Skeletal muscle cell (primary cell): ENCODE measurements around the gene ENPP7.

ENCODE experiments used
- DNase-seq: peaks from one replicate; pipeline ENCODE4 v3.0.0-alpha.2; 2010; ENCODE audit warnings: low read depth
- H3K4me3 ChIP-seq: 2 replicates; pipeline ENCODE4 v1.5.1; 2011; ENCODE audit warnings: low read depth, mild to moderate bottlenecking, control low read depth, low read length, moderate library complexity

The ENPP7 gene, protein sequence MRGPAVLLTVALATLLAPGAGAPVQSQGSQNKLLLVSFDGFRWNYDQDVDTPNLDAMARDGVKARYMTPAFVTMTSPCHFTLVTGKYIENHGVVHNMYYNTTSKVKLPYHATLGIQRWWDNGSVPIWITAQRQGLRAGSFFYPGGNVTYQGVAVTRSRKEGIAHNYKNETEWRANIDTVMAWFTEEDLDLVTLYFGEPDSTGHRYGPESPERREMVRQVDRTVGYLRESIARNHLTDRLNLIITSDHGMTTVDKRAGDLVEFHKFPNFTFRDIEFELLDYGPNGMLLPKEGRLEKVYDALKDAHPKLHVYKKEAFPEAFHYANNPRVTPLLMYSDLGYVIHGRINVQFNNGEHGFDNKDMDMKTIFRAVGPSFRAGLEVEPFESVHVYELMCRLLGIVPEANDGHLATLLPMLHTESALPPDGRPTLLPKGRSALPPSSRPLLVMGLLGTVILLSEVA

DNA sequence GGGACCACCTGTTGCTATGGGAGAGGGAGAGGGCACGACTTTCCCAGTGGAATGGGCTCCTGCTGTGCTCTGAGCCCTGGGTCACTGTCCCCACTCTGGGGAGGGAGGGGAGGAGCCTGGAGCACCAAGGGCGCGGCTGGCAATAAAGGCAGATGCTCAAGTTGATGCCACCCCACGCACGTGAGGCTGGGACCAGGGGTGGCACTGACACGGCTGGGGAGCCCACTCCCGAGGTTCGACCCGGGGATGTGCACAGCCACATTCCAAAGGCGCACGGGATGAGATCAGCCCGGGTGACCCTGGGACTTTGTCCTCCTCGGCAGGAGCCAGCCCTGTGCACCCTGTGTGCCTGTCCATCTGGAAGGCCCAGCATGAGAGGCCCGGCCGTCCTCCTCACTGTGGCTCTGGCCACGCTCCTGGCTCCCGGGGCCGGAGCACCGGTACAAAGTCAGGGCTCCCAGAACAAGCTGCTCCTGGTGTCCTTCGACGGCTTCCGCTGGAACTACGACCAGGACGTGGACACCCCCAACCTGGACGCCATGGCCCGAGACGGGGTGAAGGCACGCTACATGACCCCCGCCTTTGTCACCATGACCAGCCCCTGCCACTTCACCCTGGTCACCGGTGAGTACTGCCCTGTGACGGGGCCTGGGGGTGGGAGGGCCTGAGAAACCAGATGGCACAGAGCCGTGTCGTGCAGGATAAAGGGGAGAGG is at the start of gene ENPP7:
Gene ENPP7, plus strand, starts transcription at position 175 of the 715 bp plus-strand sequence. Its CDS starts 197 bp downstream, at position 372.
- no peak for DNase-seq
- no peak within 1 kb of the TSS for H3K4me3 ChIP-seq

DNA sequence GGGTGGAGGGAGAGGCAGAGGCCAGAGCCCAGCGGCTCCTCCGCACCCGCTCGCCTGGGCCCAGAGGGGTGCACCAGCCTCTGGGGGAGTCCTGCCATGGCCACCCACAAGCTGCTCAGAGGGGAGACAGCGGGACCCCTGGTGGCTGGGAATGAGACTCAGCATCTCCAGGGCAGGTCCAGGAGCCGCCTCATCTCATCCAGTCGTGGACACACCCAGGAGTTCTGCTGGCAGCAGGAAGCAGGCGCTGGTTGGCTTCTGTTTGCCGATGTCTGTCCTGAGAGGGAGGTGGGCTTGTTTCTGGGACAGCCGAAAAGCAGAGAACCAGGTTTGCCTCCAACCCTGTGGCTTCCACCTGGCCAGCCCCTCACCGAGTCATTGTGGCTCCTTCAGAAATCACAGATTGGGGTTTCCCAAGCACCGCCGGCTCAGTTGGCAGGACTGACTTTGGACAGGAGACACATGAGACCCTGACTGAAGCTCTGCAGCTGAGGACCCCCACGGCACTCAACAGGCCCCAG is 49.6 kb upstream of the ENPP7 start:
- no peak overlapping the region for H3K4me3 ChIP-seq
- no peak for DNase-seq

DNA sequence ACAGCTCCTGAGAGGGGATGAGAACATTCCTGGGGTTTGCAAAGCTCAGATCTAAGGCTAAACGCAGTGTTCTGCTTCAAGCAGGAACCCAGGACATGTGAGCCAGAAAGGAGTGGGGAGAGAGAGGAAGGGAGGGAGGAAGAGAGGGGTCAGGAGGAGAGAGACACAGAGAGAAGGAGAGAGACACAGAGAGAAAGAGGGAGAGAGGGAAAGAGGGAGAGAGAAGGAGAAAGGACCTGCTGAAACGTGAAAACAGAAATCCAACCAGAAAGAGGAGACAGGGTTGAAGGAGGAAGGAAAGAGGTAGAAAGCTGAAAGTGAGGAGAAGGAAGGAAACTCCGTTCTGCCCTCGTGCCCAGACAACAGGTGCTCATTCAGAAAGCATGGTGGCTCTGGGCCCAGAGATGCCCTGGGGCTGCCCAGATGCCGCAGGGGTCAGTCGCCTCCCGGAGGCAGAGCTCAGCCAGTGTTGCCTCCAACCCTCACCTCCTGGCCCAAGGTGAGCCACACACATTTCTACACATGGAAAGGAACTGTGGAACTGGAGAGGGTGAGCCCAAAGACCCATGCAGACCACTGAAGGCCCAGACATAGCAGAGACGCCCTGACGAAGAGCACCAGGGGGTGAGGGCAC is 49.0 kb upstream of the ENPP7 start:
- no peak for DNase-seq
- H3K4me3 ChIP-seq = no peak overlapping the region

DNA sequence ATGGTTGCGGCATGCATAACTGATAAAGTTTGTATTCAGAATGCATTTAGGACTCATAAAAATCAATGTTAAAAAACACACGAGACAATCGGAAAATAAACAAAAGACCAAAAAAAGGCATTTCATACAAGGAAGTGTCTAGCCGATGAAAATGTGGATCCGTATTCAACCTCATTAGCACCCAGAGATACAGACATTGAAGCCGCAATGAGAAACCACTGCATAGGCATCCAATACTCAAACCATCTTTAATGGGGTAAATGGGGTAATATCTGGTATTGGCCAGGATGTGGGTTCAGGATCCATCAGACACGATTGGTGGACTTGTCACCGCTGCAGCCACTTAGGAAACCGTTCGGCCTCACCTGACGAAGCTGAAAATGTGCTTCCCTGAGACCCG is 47.4 kb upstream of the ENPP7 start:
- no peak for DNase-seq
- H3K4me3 ChIP-seq = no peak overlapping the region

DNA sequence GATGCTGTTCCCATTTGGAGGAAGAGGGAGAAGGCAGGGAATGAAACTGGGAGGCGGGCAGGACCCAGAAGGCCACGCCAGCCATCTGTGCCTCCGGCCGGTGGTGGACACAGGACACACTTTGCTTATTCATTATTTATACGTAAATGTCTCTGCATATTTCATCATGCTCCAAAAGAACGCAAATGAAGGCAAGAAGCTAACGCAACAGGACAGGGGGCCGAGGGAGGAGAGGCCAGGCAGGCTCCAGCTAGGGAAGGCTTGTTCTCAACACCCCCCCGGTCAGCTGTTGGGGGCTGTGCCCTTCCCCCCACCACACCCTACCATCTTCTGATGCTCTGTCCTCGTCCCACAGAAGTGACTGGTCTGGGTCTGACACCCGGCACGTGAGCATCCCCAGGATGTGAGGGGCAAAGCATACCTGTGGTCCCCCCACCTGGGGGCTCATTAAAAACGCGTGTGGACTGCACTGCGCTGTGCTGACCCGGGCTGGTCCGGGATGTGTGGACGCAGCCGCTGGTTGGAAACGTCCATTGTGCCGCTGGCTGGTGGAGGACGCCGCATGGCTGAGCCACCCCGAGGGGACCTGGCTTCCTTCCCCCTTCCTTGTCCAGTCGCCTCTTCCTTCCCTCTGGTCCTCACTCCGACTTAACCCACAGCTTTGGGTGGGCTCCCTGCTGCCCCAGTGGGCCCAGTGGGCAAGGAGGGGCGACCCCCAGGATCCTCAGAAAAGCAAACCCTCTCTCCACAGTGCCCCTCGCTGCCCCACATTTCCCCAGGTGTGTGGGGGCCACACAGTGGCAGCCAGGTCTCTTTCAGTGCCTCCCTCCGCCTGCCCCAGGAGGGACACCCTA is 46.4 kb upstream of the ENPP7 start:
- no peak for DNase-seq
- no peak overlapping the region for H3K4me3 ChIP-seq

DNA sequence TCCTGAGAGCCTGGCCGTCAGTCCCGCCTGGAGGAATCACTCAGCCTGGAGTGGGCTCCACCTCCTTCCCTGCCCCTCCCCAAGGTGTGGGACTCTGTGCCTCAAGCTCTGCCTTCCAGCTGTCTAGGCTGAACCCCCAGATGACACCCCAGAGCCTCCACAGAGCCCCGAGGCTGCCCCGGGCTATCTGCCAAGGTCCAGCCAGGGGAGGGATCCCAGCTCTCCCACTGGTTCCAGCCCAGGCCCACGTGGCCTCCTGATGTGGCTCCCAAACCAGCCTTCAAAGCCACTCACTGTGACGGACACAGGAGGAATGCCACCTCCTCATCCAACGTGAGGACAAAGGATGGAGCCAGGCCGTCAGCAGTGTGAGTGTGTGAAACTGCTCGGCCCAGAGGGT is 45.6 kb upstream of the ENPP7 start:
- H3K4me3 ChIP-seq = no peak overlapping the region
- DNase-seq = no peak

DNA sequence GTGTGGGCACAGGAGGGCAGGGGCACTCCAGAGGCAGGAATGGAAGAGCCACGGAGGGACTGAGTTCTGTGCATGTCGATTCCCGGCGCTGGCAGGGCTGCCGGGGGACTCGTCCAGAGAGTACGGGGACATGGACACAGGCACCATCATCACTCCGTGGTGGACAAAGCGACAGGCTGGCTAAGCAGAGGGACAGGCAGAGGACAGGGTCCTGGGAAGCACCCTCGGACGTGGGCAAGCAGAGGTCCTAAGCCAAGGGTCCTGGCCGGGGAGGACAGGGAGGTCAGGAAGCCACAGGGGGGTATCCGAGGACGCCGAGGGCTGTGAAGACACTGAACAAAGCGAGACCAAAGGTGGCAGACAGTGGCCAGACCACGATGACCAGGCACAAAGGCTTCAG is 44.3 kb upstream of the ENPP7 start:
- no peak for DNase-seq
- H3K4me3 ChIP-seq = no peak overlapping the region

DNA sequence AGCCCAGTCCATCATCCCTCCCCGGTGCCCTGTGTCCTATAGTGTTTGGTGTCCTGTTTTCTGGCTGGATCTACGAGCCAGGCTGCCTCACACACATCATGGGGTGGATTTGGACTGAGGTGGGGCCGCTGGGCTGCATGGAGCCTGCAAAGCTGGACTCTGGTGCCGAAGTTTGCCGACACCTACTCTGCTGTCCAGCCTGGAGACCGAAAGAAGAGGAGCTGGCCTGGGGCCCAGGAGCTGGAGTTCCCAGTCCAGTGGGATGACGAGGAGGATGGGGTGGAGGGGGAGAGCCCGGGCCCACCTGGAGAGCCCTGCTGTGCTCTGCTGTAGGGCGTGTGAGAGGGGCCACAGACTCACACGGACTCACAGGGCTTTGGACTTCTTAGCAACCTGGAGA is 40.3 kb upstream of the ENPP7 start:
- H3K4me3 ChIP-seq = no peak overlapping the region
- no peak for DNase-seq

DNA sequence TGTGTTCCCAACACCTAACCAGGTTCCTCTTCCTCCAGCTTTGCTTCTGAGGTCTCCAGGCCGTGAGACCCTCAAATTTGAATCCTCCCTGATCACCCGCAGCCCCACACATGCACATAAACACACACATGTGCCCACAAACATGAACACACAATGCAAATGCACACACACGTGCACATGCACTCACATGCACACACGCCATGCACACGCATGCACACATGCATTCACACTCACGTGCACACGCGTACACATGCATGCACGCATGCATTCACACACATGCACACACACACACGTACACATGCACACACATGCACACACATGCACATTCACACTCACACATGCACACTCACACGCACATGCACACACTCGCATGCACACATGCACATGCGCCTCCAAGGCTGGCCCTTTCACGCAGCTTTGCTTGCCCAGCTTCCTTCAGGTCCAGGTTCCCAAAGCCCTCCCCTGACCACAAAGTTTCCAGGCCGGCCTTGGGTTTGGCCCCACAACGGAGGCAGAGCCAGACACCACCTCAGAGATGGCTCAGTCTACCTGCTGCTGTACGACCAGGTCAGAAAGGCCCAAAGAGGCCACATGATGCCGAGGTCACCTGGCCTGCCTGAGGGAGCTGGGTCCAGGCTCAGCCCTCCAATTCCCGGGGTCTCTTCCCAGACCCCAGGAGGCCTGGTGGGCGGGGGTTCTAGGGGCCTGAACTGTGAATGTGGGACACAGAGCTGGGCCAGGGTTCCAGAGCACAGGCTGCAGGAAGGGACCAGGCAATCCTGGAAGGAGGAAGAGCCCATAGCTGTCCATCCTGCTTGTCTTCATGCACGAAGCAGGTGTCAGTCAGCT is 39.5 kb upstream of the ENPP7 start:
- H3K4me3 ChIP-seq = no peak overlapping the region
- DNase-seq = no peak

DNA sequence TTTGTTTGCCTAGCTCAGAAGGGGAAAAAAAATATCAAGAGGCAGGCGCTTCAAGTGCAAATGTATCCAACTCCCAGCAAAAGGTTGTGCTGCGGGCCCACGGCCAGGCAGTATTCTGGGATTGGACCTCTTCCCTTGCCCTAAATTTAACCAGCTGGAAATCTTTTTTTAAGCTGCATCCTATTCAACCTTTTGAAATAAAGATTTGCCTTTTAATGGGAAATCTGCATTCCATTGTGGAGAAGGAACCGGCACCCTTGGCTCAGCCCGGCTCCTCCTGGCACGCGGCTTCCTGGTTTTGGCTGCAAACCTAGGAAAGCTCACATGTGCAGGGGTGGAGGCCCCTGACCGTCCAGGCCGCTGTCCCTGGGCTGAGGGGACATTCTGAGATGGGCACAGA is 38.8 kb upstream of the ENPP7 start:
- no peak for DNase-seq
- H3K4me3 ChIP-seq = no peak overlapping the region

DNA sequence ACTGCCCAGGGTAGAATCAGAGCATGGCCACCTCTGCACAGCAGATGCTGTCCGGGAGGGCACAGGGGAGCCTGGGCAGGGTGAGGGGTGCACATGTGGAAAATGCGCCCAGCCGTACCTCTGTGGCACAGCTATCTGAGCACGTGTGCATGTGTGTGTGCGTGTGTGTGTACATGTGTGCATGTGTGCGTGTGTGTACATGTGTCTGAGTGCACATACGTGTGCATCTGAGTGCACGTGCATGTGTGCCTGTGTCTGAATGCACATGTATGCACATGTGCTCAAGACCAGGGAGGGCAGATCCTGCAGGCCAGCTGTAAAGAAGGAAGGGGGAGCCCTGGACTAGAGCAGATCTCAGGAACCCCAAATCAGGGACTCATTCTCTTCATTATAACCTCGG is 37.3 kb upstream of the ENPP7 start:
- DNase-seq = no peak
- no peak overlapping the region for H3K4me3 ChIP-seq

DNA sequence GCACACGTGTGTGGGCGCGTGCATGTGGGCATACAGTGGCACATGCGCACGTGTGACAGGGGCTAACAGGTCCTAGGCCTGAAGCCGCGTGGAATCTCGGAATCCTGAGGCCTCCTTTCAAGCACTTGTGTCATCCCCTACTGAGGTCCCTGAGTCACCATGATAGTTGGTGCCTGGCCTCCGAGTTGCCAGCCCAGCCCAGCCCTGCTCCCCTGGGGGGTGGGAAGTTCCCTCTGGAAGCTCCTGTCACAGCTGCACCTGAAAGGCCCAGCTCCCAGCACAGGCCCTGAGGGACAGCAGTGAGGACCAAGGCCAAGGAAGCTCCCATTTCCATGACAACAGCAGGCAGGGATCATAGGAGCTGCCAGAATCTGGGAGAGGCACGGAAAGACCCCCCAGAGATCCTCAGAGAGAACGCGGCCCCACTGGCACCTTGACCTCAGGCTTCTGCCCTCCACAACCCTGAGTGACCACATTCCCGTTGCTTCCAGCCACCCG is 35.4 kb upstream of the ENPP7 start:
- DNase-seq = no peak
- no peak overlapping the region for H3K4me3 ChIP-seq

DNA sequence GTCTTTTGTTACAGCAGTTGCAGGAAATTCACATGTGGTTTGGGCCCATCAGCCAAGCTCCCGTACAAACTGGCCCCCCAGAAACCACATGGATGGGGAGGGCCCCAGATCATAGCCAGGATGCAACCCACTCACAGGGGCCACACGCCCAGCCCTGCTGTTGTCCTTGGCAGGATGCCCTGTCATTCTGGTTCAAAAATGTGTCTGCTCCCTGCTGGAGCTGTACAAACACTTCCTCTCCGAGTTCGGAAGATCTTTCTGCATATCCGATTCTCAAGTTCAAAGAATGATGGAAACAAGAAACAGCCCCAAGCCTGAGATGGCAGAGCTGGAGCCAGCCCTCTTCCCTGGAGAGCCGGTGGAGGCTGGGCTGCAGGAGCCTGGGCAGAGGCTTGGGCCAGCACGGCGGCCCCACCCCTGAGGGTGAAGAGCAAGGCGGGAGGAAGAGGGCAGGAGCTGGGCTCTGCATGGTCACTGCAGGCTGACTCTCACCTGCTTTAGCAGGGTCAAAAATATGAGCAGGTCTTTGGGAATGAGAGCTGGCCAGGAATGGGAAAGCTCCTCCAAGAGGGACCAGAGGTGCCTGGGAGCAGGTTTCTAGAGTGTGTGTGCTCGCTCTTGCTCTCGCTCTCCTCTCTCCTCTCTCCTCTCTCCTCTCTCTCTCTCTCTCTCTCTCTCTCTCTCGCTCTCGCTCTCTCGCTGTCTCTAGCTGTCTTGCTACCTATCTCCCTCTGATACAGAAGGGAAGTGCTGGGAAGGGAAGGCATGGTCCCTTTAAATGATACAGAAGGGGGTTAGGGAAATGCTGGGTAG is 34.7 kb upstream of the ENPP7 start:
- DNase-seq = peak; percentile 31
- no peak overlapping the region for H3K4me3 ChIP-seq

DNA sequence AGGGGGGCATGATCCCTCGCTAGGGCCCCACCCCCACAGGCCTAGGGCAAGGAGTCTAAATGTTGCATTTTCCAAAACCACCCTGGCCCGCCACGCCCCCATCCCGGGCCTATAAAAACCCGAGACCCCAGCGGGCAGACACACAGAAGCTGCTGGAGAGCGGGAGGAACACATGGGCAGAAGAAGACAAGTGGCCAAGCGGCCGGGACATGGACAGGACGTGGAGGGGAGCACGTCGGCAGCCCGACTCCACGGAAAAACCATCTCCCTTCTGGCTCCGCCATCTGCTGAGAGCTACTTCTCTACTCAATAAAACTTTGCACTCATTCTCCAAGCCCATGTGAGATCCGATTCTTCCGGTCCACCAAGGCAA is 34.1 kb upstream of the ENPP7 start:
- no peak overlapping the region for H3K4me3 ChIP-seq
- DNase-seq = no peak

DNA sequence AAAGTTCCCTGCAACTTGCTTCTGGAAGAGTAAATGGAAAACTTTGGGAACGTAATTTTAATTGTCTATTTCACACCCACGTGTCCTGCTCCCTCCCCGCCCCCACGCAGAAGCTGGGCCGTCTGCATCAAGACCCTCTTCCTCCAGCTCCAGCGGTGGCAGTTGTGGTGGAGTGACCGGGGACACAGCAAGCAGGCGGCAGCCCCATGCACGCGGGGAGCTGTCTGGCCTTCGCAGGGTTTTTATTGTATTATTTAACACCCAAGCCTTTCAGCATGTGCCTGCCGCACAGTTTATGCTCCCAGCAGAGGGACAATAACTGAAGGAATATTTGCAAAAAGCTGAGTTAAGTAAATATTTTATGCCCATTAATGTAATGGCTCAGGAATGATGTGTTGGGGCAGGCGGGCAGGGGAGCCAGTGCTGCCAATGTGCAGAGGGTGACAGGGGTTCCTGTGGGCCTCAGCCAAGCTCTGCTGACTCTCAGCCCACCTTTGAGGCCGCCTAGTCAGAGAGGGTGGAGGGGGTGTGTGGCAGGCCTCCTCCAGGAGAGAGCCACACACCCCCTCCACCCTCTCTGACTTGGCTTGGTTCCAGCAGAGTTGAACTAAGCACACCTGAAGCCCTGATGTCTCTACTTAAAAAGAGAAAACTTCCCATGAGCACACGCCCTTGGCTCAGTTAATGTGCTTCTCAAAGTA is 32.4 kb upstream of the ENPP7 start:
- H3K4me3 ChIP-seq = no peak overlapping the region
- no peak for DNase-seq

DNA sequence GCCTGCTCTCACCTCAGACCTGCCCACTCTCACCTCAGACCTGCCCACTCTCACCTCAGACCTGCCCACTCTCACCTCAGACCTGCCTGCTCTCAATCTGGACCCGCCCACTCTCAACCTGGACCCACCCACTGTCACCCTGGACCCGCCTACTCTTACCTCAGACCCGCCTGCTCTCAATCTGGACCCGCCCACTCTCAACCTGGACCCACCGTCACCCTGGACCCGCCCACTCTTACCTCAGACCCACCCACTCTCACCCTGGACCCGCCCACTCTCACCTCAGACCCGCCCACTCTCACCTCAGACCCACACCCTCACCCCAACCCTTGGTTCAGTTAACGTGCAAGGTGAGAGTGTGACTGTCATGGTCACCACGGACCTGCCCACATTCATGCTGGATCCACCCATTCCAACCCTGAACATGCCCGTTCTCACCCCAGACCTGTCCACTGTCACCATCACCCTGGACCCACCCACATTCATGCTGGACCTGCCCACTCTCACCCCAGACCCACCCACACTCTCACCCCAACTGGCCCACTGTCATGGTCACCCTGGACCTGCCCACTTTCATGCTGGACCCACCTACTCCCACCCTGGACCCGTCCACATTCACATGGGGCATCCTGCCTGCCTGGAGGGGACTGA is 31.2 kb upstream of the ENPP7 start:
- no peak for DNase-seq
- H3K4me3 ChIP-seq = no peak overlapping the region

DNA sequence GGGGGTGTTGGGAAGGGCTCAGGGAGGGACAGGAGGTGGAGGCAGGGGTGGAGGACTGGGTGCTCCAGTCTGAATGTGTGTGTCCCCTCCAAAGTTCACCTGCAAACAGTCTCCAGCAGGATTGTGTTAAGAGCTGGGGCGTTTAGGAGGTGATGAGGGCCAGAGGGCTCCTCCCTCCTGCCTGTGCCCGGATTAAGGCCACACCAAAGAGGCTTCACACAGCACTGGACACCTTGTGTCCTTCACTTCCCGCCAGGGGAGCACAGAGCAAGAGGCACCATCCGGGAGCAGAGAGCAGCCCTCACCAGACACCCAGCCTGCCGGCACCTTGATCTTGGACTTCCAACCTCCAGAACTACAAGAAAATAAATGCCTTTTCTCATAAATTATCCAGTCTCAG is 30.2 kb upstream of the ENPP7 start:
- no peak for DNase-seq
- no peak overlapping the region for H3K4me3 ChIP-seq
